Measurements from ENCODE around the gene MEGF6. TPM values are rescaled to one million over a fixed set of nuclear protein-coding genes. Genes with fewer than 3 reads are reported as not detected.

The MEGF6 gene
- total RNA-seq, 4 donors from 2014 or later = 0.88 to 69.0 (median 36.9) TPM

- intact Hi-C loops (cut with DNase I; ENCODE audit: low total_unique reads) = no loop called here
- Histone ChIP-seq H3K9me3 (no peaks in the 10 kb centered on the region), H3K27me3 (no peaks in the 10 kb centered on the region), H3K27ac (no peak overlapping the region), H3K4me1 (no peaks in the 10 kb centered on the region), H3K36me3 (no peaks in the 10 kb centered on the region), H3K4me3 (no peak overlapping the region)
- TF ChIP-seq CTCF (IDR thresholded peaks at IDR 0.05) (no peak), POLR2A (IDR thresholded peaks at IDR 0.05) (no peak)
- no peak for DNase-seq
Measured at GRCh38 chr1:3516911-3517675, 94.2 kb downstream of the MEGF6 start.

GRCh38 chr1:3516481-3516869 lies 94.8 kb downstream of the MEGF6 start:
- intact Hi-C loops (cut with DNase I; ENCODE audit: low total_unique reads) = no loop called here
- Histone ChIP-seq H3K9me3 (no peaks in the 10 kb centered on the region), H3K27me3 (no peaks in the 10 kb centered on the region), H3K27ac (no peak overlapping the region), H3K36me3 (no peaks in the 10 kb centered on the region), H3K4me1 (no peaks in the 10 kb centered on the region), H3K4me3 (no peak overlapping the region)
- TF ChIP-seq POLR2A (IDR thresholded peaks at IDR 0.05) (no peak), CTCF (IDR thresholded peaks at IDR 0.05) (no peak)
- no peak for DNase-seq

- Histone ChIP-seq H3K9me3 (no peaks in the 10 kb centered on the region), H3K36me3 (no peaks in the 10 kb centered on the region), H3K27ac (no peak overlapping the region), H3K4me1 (no peaks in the 10 kb centered on the region), H3K27me3 (no peaks in the 10 kb centered on the region), H3K4me3 (no peak overlapping the region)
- no peak for DNase-seq
- TF ChIP-seq POLR2A (IDR thresholded peaks at IDR 0.05) (no peak), CTCF (IDR thresholded peaks at IDR 0.05) (no peak)
- intact Hi-C loops (cut with DNase I; ENCODE audit: low total_unique reads) = no loop called here
Measured at GRCh38 chr1:3515774-3516480, 95.4 kb downstream of the MEGF6 start.

GRCh38 chr1:3515272-3515671 lies 96.0 kb downstream of the MEGF6 start:
- no peaks in the 10 kb centered on the region for H3K9me3 ChIP-seq
- H3K36me3 ChIP-seq = no peaks in the 10 kb centered on the region
- no peak overlapping the region for H3K27ac ChIP-seq
- H3K27me3 ChIP-seq = no peaks in the 10 kb centered on the region
- no peak overlapping the region for H3K4me3 ChIP-seq
- no peak for DNase-seq
- intact Hi-C loops (cut with DNase I; ENCODE audit: low total_unique reads) = no loop called here
- TF ChIP-seq POLR2A (IDR thresholded peaks at IDR 0.05) = no peak
- no peak for TF ChIP-seq CTCF (IDR thresholded peaks at IDR 0.05)
- no peaks in the 10 kb centered on the region for H3K4me1 ChIP-seq

GRCh38 chr1:3514404-3514803 lies 96.9 kb downstream of the MEGF6 start:
- intact Hi-C loops (cut with DNase I; ENCODE audit: low total_unique reads) = no loop called here
- Histone ChIP-seq H3K27me3 (no peaks in the 10 kb centered on the region), H3K36me3 (no peaks in the 10 kb centered on the region), H3K4me3 (no peak overlapping the region), H3K4me1 (no peaks in the 10 kb centered on the region), H3K27ac (no peak overlapping the region), H3K9me3 (no peaks in the 10 kb centered on the region)
- TF ChIP-seq POLR2A (IDR thresholded peaks at IDR 0.05) (no peak), CTCF (IDR thresholded peaks at IDR 0.05) (no peak)
- no peak for DNase-seq

Data from uterus (tissue), 4 donors.